Measurements from ENCODE around the gene RAVER1. TPM values are rescaled to one million over a fixed set of nuclear protein-coding genes. Genes with fewer than 3 reads are reported as not detected.

RAVER1 gene
- total and polyA plus RNA-seq, 2 of the 8 experiments (the other 6 are each of a cell fraction or from before 2014, with no cell fraction given): 5.7 to 70.5 TPM

DNA sequence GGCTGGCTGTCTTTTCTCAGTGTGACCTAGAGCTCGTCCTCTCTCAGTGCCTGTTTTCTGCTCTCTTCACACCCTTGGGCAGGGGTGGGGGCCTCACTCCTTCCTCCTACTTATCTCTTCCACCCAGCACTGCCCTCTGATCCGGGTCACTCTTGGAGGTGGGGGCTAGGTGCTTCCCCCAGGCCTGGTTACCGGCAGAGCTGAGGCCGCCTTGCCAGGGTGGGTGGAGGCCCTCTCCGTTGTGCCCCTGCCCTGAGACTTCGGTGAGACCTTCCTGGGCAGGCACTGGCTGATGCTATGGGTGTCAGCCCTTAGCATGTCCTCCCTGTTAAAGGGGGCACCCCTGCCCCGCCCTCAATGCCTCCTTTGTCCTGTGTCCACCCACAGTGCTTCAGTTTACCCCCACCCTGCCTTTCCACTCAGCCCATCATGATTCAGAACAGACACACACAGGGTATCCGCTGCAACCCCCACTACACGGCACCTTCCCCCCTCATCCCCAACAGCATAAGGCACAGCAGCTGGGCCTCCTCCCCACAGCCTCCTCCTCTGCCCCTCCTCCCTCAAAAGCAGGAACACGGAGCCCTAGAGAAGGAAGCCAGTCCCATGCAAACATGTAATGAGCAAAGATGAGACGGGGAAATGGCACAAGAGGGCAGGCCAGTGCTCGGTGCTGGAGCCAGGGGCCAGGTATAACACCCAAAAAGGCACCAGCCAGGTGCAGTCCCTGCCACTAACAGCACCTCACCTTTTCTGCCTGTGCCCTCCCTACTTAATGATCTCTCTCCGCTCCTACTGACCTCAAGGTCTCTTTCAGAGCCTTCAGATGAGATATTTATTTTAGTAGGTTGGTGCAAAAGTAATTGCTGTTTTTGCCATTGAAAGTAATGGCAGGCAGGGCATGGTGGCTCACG is 33.5 kb downstream of the RAVER1 start:
- Histone ChIP-seq H4K5ac (ENCODE audit: insufficient read length, low read depth, low read length) (no peak overlapping the region), H3K9ac (replicated peaks in 1 of 4; ENCODE audit: extremely low read depth in 1 of 4, low read depth in 3 of 4, low read length in 3 of 4) (no peak overlapping the region), H2BK15ac (ENCODE audit: low read length) (no peak overlapping the region), H3K79me1 (ENCODE audit: low read depth, low read length) (no peaks in the 10 kb centered on the region), H3K14ac (ENCODE audit: insufficient read length) (no peak overlapping the region), H3K79me2 (ENCODE audit: control insufficient read depth in 1 of 2, insufficient read depth in 2 of 2, low read length in 2 of 2) (no peaks in the 10 kb centered on the region), H2BK12ac (ENCODE audit: low read depth, low read length) (no peak overlapping the region), H3K4ac (replicated peaks; ENCODE audit: insufficient read length, low read depth, low read length) (no peak overlapping the region), H2BK120ac (replicated peaks; ENCODE audit: low read depth, low read length) (no peak overlapping the region), H3K56ac (replicated peaks; ENCODE audit: insufficient read length, low read depth, low read length) (no peak overlapping the region), H4K8ac (ENCODE audit: extremely low read depth, insufficient read depth, low read length) (no peak overlapping the region), H3K4me1 (replicated peaks in 1 of 4; ENCODE audit: control insufficient read depth in 3 of 4, insufficient read depth in 4 of 4, low read length in 3 of 4) (peaks cover 0 to 9% (median 2%) of the 10 kb centered on the region in 4 experiments; a peak in 4 of 7 replicates), H3K9me3 (ENCODE audit: insufficient read depth in 2 of 2, low read depth in 1 of 2, low read length in 1 of 2) (no peaks in the 10 kb centered on the region), H2AK5ac (ENCODE audit: low read depth, low read length) (no peak overlapping the region), H2AFZ (ENCODE audit: low read length) (no peak overlapping the region), H4K91ac (replicated peaks; ENCODE audit: insufficient read length, low read length) (no peak overlapping the region), H3K36me3 (ENCODE audit: control insufficient read depth in 2 of 4, insufficient read depth in 4 of 4, low read length in 3 of 4) (0 out of 8 replicates have a peak, but pooled peaks cover 0 to 5% (median 0%) of the 10 kb centered on the region in 4 experiments), H3K4me2 (ENCODE audit: insufficient read depth in 1 of 2, low read depth in 2 of 2, low read length in 2 of 2) (no peak overlapping the region), H3K27me3 (replicated peaks in 1 of 4; ENCODE audit: control insufficient read depth in 3 of 4, extremely low read depth in 1 of 4, insufficient read depth in 3 of 4, low read length in 3 of 4) (peaks cover 2 to 26% (median 22%) of the 10 kb centered on the region in 4 experiments), H3K23ac (ENCODE audit: insufficient read length) (no peak overlapping the region), H3K23me2 (ENCODE audit: low read depth, low read length) (peaks cover 8% of the 10 kb centered on the region; the same call in 1 of the 2 replicates), H3K4me3 (ENCODE audit: extremely low read depth in 1 of 4, insufficient read depth in 2 of 4, low read depth in 3 of 4, low read length in 4 of 4) (no peak overlapping the region), H4K20me1 (replicated peaks in 1 of 2; ENCODE audit: control insufficient read depth in 1 of 2, insufficient read depth in 2 of 2, low read length in 2 of 2) (peaks cover 0 to 4% of the 10 kb centered on the region in 2 experiments), H3K27ac (ENCODE audit: low read depth, low read length) (no peak overlapping the region), H3K18ac (ENCODE audit: extremely low read depth, low read length) (no peak overlapping the region), H2BK5ac (ENCODE audit: low read depth, low read length) (no peak overlapping the region), H2BK20ac (ENCODE audit: low read length) (no peak overlapping the region)
- CTCF ChIA-PET (ENCODE audit: partially characterized antibody): interaction anchor here (0.6 to 2.7 kb wide), 10 partner anchors 10 to 89 kb away, joined by 3 to 9 read pairs (median 4); partner anchors contain the start of genes ICAM1, ICAM5, RAVER1 and ZGLP1
- 88% methylated on average over 14 of the region's 14 CpGs; no CpG with 5 or more reads in 1 of the 2 experiments for WGBS, 2 experiments (ENCODE audit: extremely low coverage in 1 of 2, insufficient coverage in 1 of 2, insufficient read length in 1 of 2, insufficient replicate concordance in 2 of 2, low coverage in 1 of 2, low lambda C conversion rate in 2 of 2, missing lambda C conversion rate in 1 of 2)
- DNase-seq (ENCODE audit: low read depth in 1 of 2, low spot score in 2 of 2): no peak
- POLR2A ChIA-PET (ENCODE audit: partially characterized antibody): interaction anchor here (0.6 to 1.7 kb wide), 3 partner anchors 10 to 28 kb away, joined by 3 to 5 read pairs (median 4); partner anchors contain the start of genes ICAM5 and ZGLP1
- no peak for FAIRE-seq
- TF ChIP-seq EGR1 (IDR thresholded peaks at IDR 0.05; ENCODE audit: borderline replicate concordance, low read depth, low read length) (no peak), TAF1 (IDR thresholded peaks at IDR 0.05; ENCODE audit: low read depth, low read length) (no peak), RAD21 (IDR thresholded peaks at IDR 0.05 in 1 of 2, conservative IDR thresholded peaks at IDR 0.05 in 1 of 2; ENCODE audit: low read depth in 2 of 2, low read length in 2 of 2) (no peak), SP2 (IDR thresholded peaks at IDR 0.05; ENCODE audit: low read length) (no peak), POU5F1 (IDR thresholded peaks at IDR 0.05; ENCODE audit: low read depth, low read length) (no peak), HDAC2 (IDR thresholded peaks at IDR 0.05; ENCODE audit: borderline replicate concordance in 1 of 2, low read depth in 2 of 2, low read length in 2 of 2) (no peak), TBP (IDR thresholded peaks at IDR 0.05; ENCODE audit: low read depth, low read length) (no peak), SIX5 (IDR thresholded peaks at IDR 0.05; ENCODE audit: low read depth, low read length) (no peak), GABPA (IDR thresholded peaks at IDR 0.05; ENCODE audit: borderline replicate concordance, insufficient read depth, low read length) (no peak), CBX5 (IDR thresholded peaks at IDR 0.05; ENCODE audit: low read depth, low read length) (no peak)
- TF ChIP-seq, protein P1, sequence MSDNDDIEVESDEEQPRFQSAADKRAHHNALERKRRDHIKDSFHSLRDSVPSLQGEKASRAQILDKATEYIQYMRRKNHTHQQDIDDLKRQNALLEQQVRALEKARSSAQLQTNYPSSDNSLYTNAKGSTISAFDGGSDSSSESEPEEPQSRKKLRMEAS (IDR thresholded peaks at IDR 0.05): no peak

All from H1 (cell line).